ENCODE results near the gene SLC1A3.

SLC1A3 gene

GRCh38 chr5:36653044-36653705, 46.8 kb downstream of the SLC1A3 start:
- no peak overlapping the region for H3K27ac ChIP-seq
- DNase-seq (ENCODE audit: low read depth, low spot score) = no peak

- DNase-seq (ENCODE audit: low read depth, low spot score) = no peak
- no peak overlapping the region for H3K27ac ChIP-seq
These were observed 48.2 kb downstream of the SLC1A3 start for GRCh38 chr5:36654564-36654963.

GRCh38 chr5:36655161-36655560, 48.8 kb downstream of the SLC1A3 start:
- no peak overlapping the region for H3K27ac ChIP-seq
- no peak for DNase-seq (ENCODE audit: low read depth, low spot score)

- DNase-seq (ENCODE audit: low read depth, low spot score) = no peak
- H3K27ac ChIP-seq = peak overlapping the region; percentile 96
These were observed 50.1 kb downstream of the SLC1A3 start for GRCh38 chr5:36656556-36656955.

GRCh38 chr5:36657563-36657995, 51.2 kb downstream of the SLC1A3 start:
- peak; percentile 96 for DNase-seq (ENCODE audit: low read depth, low spot score)
- peak overlapping the region; percentile 96 for H3K27ac ChIP-seq

GRCh38 chr5:36658038-36658756, 51.8 kb downstream of the SLC1A3 start:
- DNase-seq (ENCODE audit: low read depth, low spot score) = no peak
- peak overlapping the region; percentile 96 for H3K27ac ChIP-seq

- peak overlapping the region; percentile 96 for H3K27ac ChIP-seq
- DNase-seq (ENCODE audit: low read depth, low spot score) = no peak
These were observed 53.0 kb downstream of the SLC1A3 start for GRCh38 chr5:36659411-36659810.

GRCh38 chr5:36660397-36661049, 54.1 kb downstream of the SLC1A3 start:
- no peak overlapping the region for H3K27ac ChIP-seq
- no peak for DNase-seq (ENCODE audit: low read depth, low spot score)

GRCh38 chr5:36661456-36662220, 55.2 kb downstream of the SLC1A3 start:
- no peak overlapping the region for H3K27ac ChIP-seq
- DNase-seq (ENCODE audit: low read depth, low spot score) = no peak

- no peak overlapping the region for H3K27ac ChIP-seq
These were observed 56.0 kb downstream of the SLC1A3 start for GRCh38 chr5:36662291-36662851.

GRCh38 chr5:36664766-36665165, 58.4 kb downstream of the SLC1A3 start:
- H3K27ac ChIP-seq = no peak overlapping the region
- DNase-seq (ENCODE audit: low read depth, low spot score) = no peak

More at GRCh38 chr5:36662291-36662851, 56.0 kb downstream of the SLC1A3 start:
- DNase-seq (ENCODE audit: low read depth, low spot score) = no peak

GRCh38 chr5:36665628-36666027, 59.2 kb downstream of the SLC1A3 start:
- DNase-seq (ENCODE audit: low read depth, low spot score) = no peak

GRCh38 chr5:36666274-36666673, 59.9 kb downstream of the SLC1A3 start:
- H3K27ac ChIP-seq = no peak overlapping the region
- no peak for DNase-seq (ENCODE audit: low read depth, low spot score)

More at GRCh38 chr5:36665628-36666027, 59.2 kb downstream of the SLC1A3 start:
- no peak overlapping the region for H3K27ac ChIP-seq

- H3K27ac ChIP-seq = no peak overlapping the region
- no peak for DNase-seq (ENCODE audit: low read depth, low spot score)
These were observed 60.6 kb downstream of the SLC1A3 start for GRCh38 chr5:36666986-36667385.

GRCh38 chr5:36667824-36668223, 61.4 kb downstream of the SLC1A3 start:
- no peak overlapping the region for H3K27ac ChIP-seq
- no peak for DNase-seq (ENCODE audit: low read depth, low spot score)

GRCh38 chr5:36669015-36669651, 62.7 kb downstream of the SLC1A3 start:
- no peak overlapping the region for H3K27ac ChIP-seq
- no peak for DNase-seq (ENCODE audit: low read depth, low spot score)

- no peak for DNase-seq (ENCODE audit: low read depth, low spot score)
- H3K27ac ChIP-seq = no peak overlapping the region
These were observed 64.1 kb downstream of the SLC1A3 start for GRCh38 chr5:36670548-36670947.

GRCh38 chr5:36675282-36675681, 68.9 kb downstream of the SLC1A3 start:
- no peak overlapping the region for H3K27ac ChIP-seq
- no peak for DNase-seq (ENCODE audit: low read depth, low spot score)

GRCh38 chr5:36679221-36679989, 73.0 kb downstream of the SLC1A3 start:
- H3K27ac ChIP-seq = no peak overlapping the region
- no peak for DNase-seq (ENCODE audit: low read depth, low spot score)

All from epithelial cell of prostate (primary cell).